NCI-H2081 (cell line): ENCODE data around the gene SRRT.
"Not testable (repeated sequence)": the region's sequence is repeated elsewhere in the genome, so short reads cannot be mapped to it uniquely, and the experiment has no call there.

Experiments
- DNase-seq, 2 experiments: peaks; one replicate each; lab custom pipeline; 2025; lab: John Stamatoyannopoulos, UW

Gene SRRT

DNA sequence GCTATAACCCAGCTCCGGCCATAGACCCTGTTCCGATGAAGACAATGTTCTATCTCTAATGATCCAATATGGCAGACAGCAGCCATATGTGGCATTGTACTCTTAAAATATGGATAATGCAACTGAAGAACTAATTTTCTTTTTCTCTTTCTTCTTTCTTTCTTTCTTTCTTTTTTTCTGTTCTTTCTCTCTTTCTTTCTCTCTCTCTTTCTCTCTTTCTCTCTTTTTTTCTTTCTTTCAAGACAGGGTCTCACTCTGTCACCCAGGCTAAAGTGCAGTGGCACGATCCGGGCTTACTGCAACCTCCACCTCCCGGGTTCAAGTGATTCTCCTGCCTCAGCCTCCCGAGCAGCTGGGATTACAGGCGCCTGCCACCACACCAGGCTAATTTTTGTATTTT is 61.3 kb downstream of the SRRT start:
- not testable (repeated sequence) for DNase-seq
